PC-9 (cell line): ENCODE measurements around the gene NELFA.

Source experiments
- EZH2 ChIP-seq: fragments of 200-600 bp; sonication (generic); IDR thresholded peaks from 2 replicates; pipeline ENCODE4 v1.8.0; 2017; ENCODE audit warnings: antibody characterized with exemption, low read depth
- TF ChIP-seq, protein P1 (sequence below): fragments of 200-600 bp; sonication (generic); conservative IDR thresholded peaks from 2 replicates; pipeline ENCODE4 v1.6.1; 2017; ENCODE audit warnings: mixed run types, antibody characterized with exemption, mild to moderate bottlenecking, moderate library complexity

DNA sequence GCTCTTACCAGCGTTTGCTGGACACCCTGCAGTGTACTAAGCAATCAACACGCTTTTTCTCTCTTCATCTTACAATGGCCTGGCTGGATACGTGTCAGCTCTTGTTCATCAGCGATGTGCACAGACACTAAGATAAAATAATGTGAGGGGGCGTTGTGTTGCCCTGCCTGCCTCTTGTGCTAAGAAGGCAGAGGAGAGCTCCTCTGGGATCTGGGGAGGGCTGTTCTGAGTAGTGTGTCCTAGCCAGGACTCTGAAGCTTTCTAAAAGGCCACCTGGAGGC is 49.7 kb downstream of the NELFA start:
- TF ChIP-seq, protein P1, sequence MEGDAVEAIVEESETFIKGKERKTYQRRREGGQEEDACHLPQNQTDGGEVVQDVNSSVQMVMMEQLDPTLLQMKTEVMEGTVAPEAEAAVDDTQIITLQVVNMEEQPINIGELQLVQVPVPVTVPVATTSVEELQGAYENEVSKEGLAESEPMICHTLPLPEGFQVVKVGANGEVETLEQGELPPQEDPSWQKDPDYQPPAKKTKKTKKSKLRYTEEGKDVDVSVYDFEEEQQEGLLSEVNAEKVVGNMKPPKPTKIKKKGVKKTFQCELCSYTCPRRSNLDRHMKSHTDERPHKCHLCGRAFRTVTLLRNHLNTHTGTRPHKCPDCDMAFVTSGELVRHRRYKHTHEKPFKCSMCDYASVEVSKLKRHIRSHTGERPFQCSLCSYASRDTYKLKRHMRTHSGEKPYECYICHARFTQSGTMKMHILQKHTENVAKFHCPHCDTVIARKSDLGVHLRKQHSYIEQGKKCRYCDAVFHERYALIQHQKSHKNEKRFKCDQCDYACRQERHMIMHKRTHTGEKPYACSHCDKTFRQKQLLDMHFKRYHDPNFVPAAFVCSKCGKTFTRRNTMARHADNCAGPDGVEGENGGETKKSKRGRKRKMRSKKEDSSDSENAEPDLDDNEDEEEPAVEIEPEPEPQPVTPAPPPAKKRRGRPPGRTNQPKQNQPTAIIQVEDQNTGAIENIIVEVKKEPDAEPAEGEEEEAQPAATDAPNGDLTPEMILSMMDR: no peak
- TF ChIP-seq EZH2: no peak
